COLO829 (cell line): ENCODE measurements around the gene ASXL1.
"Not testable (repeated sequence)": the region's sequence is repeated elsewhere in the genome, so short reads cannot be mapped to it uniquely, and the experiment has no call there.

ENCODE experiments used
- DNase-seq: peaks from one replicate; pipeline ENCODE4 v3.0.0; 2012; ENCODE audit warnings: low spot score

Gene ASXL1

GRCh38 chr20:32357869-32358631 lies at the start of gene ASXL1:
Gene ASXL1 (plus strand): TSS chr20:32358331. CDS start chr20:32358776, 445 bp downstream.
- peak; percentile 94 for DNase-seq

GRCh38 chr20:32312718-32313424 lies 45.3 kb upstream of the ASXL1 start:
- no peak for DNase-seq

GRCh38 chr20:32314768-32315167 lies 43.4 kb upstream of the ASXL1 start:
- DNase-seq, result no peak

- no peak for DNase-seq
Observed at GRCh38 chr20:32315399-32315798, 42.7 kb upstream of the ASXL1 start.

GRCh38 chr20:32315891-32316290 lies 42.2 kb upstream of the ASXL1 start:
- no peak for DNase-seq

- DNase-seq, result no peak
Observed at GRCh38 chr20:32316667-32317066, 41.5 kb upstream of the ASXL1 start.

GRCh38 chr20:32319100-32319499 lies 39.0 kb upstream of the ASXL1 start:
- no peak for DNase-seq

- no peak for DNase-seq
Observed at GRCh38 chr20:32320305-32320704, 37.8 kb upstream of the ASXL1 start.

GRCh38 chr20:32321390-32321789 lies 36.7 kb upstream of the ASXL1 start:
- no peak for DNase-seq

- DNase-seq, result not testable (repeated sequence)
Observed at GRCh38 chr20:32322260-32322659, 35.9 kb upstream of the ASXL1 start.

- DNase-seq, result not testable (repeated sequence)
Observed at GRCh38 chr20:32323761-32324160, 34.4 kb upstream of the ASXL1 start.

GRCh38 chr20:32325706-32326503 lies 32.2 kb upstream of the ASXL1 start:
- no peak for DNase-seq

- no peak for DNase-seq
Observed at GRCh38 chr20:32326504-32326845, 31.7 kb upstream of the ASXL1 start.

- DNase-seq, result no peak
Observed at GRCh38 chr20:32327087-32327681, 30.9 kb upstream of the ASXL1 start.

GRCh38 chr20:32329817-32330554 lies 28.1 kb upstream of the ASXL1 start:
- DNase-seq, result no peak

GRCh38 chr20:32330555-32330897 lies 27.6 kb upstream of the ASXL1 start:
- no peak for DNase-seq

- no peak for DNase-seq
Observed at GRCh38 chr20:32332614-32333013, 25.5 kb upstream of the ASXL1 start.

- DNase-seq, result no peak
Observed at GRCh38 chr20:32333181-32333987, 24.7 kb upstream of the ASXL1 start.

GRCh38 chr20:32333988-32334885 lies 23.9 kb upstream of the ASXL1 start:
- DNase-seq, result no peak

GRCh38 chr20:32336918-32337347 lies 21.2 kb upstream of the ASXL1 start:
- DNase-seq, result no peak
